Measurements from ENCODE around the gene TXNDC9. TPM values are rescaled to one million over a fixed set of nuclear protein-coding genes. Genes with fewer than 3 reads are reported as not detected.
A peak's percentile ranks its signal among the peaks of the same experiment; 100 is the strongest.
"Not testable (repeated sequence)": the region's sequence is repeated elsewhere in the genome, so short reads cannot be mapped to it uniquely, and the experiment has no call there.

The TXNDC9 gene
- polyA plus RNA-seq = 48.2 TPM

DNA sequence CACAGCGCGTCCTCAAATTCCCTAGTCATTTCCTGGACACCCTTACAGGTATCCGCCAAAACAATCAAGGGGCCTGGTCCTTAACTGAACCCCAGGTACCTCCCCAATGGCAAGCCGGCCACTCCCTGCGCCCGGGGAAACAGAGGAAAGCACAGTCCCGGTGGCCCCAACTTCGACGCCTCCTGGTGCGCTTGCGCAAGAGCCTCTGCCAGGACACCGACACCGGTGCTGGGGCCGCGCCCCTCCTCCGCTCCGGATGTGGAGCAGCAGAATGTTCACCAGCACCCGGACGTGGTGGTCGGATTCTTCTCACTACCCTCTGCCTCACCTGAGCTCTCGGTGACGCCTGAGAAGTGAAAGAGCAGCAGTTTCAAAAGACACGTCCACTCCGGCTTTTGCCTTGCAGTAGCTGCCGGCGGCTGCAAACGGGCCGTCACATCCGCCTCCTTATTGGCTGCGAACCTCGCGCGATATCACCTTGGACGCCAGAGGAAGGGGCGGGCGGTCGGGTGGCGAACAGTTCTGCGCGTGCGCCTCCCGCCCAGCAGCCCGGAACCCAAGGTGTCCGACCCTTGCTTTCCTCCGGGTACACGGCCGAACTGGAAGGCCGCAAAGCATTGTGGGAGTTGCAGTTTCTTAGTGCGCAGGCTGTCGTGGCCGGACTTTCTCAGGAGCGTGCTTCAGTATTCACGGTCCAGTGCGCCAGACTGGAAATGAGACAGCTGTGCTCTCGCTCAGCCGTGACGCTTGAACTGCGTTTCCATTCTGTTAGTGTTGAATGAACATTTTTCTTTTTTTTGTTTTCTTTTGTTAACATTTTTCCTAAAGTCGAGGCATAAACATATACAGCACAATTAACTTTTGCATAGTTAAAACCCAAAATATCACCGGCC is at the start of gene TXNDC9:
Gene TXNDC9 (minus strand): TSS at position 423 of the 893 bp plus-strand sequence. CDS start 3,123 bp downstream, outside the sequence.
- Mint-ChIP-seq H3K4me3 (no peak within 1 kb of the TSS), H3K27ac (no peak within 1 kb of the TSS), H3K27me3 (no peaks in the 10 kb centered on the region), H3K9me3 (no peaks in the 10 kb centered on the region), H3K4me1 (peaks cover 6 to 25% (median 16%) of the 10 kb centered on the region in 3 donors), H3K36me3 (peaks cover 2% of the 10 kb centered on the region)

GRCh38 chr2:99382143-99382542 is 46.0 kb upstream of the TXNDC9 start:
- peaks cover 21% of the 10 kb centered on the region for H3K36me3 Mint-ChIP-seq
- no peaks in the 10 kb centered on the region for H3K27me3 Mint-ChIP-seq
- peaks cover 0 to 8% (median 0%) of the 10 kb centered on the region in 3 donors for H3K4me1 Mint-ChIP-seq
- H3K27ac Mint-ChIP-seq = no peak overlapping the region
- H3K4me3 Mint-ChIP-seq = no peak overlapping the region
- no peaks in the 10 kb centered on the region for H3K9me3 Mint-ChIP-seq

- Mint-ChIP-seq H3K27me3 (no peaks in the 10 kb centered on the region), H3K9me3 (no peaks in the 10 kb centered on the region), H3K4me1 (peaks cover 0 to 6% (median 0%) of the 10 kb centered on the region in 3 donors), H3K36me3 (peaks cover 21% of the 10 kb centered on the region), H3K27ac (no peak overlapping the region), H3K4me3 (no peak overlapping the region)
Measured at GRCh38 chr2:99380376-99381010, 44.4 kb upstream of the TXNDC9 start.

DNA sequence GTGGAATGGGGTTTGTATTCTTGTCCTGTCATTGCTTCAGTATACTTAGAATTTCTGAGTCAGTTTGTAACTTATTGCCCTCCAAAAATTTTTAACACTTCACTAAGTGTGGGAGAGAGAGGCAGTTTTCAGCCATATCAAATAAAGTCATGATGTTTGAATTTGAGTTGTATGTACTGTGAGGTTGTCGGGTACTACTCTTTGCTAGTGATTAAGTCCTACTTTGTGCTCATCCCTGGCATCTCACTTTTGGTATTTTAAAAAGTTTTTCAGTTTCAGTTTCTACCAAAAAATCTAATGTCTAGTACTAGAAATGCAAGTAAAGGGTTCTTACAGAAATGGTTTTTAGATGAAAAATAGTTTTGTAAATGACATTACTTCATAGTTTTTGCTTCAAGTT is 41.7 kb upstream of the TXNDC9 start:
- Mint-ChIP-seq H3K4me3 (no peak overlapping the region), H3K9me3 (peaks cover 0 to 10% (median 3%) of the 10 kb centered on the region in 3 donors), H3K27ac (no peak overlapping the region), H3K27me3 (no peaks in the 10 kb centered on the region), H3K36me3 (peaks cover 22% of the 10 kb centered on the region), H3K4me1 (peaks cover 0 to 6% (median 0%) of the 10 kb centered on the region in 3 donors)

GRCh38 chr2:99376254-99376864 is 40.2 kb upstream of the TXNDC9 start:
- Mint-ChIP-seq H3K36me3 (peaks cover 21% of the 10 kb centered on the region), H3K9me3 (peaks cover 0 to 10% (median 3%) of the 10 kb centered on the region in 3 donors), H3K4me1 (peaks cover 0 to 6% (median 0%) of the 10 kb centered on the region in 3 donors), H3K27ac (peak overlapping the region in 2 of 3 donors; percentile 13 to 25), H3K27me3 (no peaks in the 10 kb centered on the region), H3K4me3 (no peak overlapping the region)

- Mint-ChIP-seq H3K27me3 (no peaks in the 10 kb centered on the region), H3K9me3 (peaks cover 0 to 10% (median 3%) of the 10 kb centered on the region in 3 donors), H3K27ac (no peak overlapping the region), H3K36me3 (peaks cover 20% of the 10 kb centered on the region), H3K4me3 (no peak overlapping the region), H3K4me1 (peaks cover 0 to 6% (median 0%) of the 10 kb centered on the region in 3 donors)
Measured at GRCh38 chr2:99374747-99375146, 38.6 kb upstream of the TXNDC9 start.

DNA sequence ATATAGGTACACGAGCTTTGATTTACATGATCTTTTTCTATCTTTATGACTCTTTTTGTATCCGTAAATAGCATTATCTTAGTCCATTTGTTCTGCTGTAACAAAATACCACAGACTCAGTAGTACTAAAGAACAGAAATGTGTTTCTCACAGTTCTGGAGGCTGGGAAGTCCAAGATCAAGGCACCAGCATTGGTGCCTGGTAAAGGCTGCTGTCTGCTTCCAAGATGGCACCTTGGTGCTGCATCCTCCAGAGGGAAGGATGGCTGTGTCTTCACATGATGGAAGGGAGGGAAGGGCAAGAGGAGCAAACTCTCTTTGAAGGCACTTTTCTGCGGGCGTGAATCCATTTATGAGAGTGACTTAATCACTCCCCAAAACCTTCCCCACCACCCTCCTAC is 37.0 kb upstream of the TXNDC9 start:
- Mint-ChIP-seq H3K27me3 (no peaks in the 10 kb centered on the region), H3K27ac (no peak overlapping the region), H3K4me1 (peaks cover 0 to 6% (median 0%) of the 10 kb centered on the region in 3 donors), H3K4me3 (no peak overlapping the region), H3K36me3 (peaks cover 19% of the 10 kb centered on the region), H3K9me3 (peaks cover 0 to 10% (median 3%) of the 10 kb centered on the region in 3 donors)

DNA sequence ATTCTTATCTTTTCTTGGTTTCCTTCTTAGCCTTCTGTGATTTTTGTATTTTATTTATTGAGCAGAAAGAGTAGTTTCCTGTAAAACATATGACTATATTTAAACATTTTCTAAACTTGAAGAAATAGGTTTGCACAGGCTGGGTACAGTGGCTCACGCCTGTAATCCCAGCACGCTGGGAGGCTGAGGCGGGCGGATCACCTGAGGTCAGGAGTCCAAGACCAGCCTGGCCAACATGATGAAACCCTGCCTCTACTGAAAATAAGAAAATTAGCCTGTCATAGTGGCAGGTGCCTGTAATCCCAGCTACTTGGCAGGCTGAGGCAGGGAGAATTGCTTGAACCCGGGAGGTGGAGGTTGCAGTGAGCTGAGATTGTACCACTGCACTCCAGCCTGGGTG is 32.7 kb upstream of the TXNDC9 start:
- H3K27ac Mint-ChIP-seq, H3K27me3 Mint-ChIP-seq, H3K9me3 Mint-ChIP-seq, H3K4me1 Mint-ChIP-seq, H3K4me3 Mint-ChIP-seq: not testable (repeated sequence)
- H3K36me3 Mint-ChIP-seq = peaks cover 12% of the 10 kb centered on the region

DNA sequence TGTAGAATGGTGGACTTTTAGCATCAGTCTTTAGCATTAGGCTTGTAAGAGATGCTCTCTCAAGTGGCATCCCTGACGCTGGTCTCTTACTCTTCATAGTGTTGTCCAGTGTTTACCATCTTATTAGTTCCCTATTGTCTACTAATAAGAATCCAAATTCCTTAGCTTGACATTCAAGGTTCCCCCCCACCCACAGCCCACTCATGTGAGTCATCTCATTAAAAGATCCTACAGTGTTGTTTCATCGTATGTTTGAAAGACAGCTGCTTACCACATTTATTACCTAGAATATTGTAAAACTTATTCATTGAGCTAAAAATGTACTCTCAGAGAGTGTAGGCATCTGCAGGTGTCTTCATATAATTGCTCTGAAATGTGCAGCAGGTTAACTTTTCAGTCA is 29.5 kb upstream of the TXNDC9 start:
- H3K27ac Mint-ChIP-seq = no peak overlapping the region
- no peak overlapping the region for H3K4me3 Mint-ChIP-seq

DNA sequence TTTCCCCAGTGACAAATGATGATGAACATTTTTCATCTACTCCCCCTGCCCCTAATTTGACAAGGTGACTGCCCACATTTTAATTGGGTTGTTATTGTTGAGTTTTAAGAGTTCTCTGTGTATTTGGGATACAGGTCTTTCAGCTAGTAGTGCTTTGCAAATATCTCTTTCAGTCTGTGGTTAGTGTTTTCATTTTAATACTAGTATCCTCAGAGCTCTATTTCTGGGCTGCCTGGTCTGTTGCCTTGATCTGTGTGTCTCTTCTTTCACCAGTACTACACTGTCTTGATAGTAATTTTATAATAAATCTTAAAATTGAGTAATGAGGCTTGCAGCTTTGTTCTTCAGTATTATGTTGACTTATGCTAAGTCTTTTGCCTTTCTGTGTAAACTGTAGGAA is 20.7 kb upstream of the TXNDC9 start:
- no peak overlapping the region for H3K4me3 Mint-ChIP-seq
- no peak overlapping the region for H3K27ac Mint-ChIP-seq
- no peaks in the 10 kb centered on the region for H3K9me3 Mint-ChIP-seq

More for the DNA sequence above, 29.5 kb upstream of the TXNDC9 start:
- Mint-ChIP-seq H3K4me1 (peaks cover 0 to 4% (median 0%) of the 10 kb centered on the region in 3 donors), H3K36me3 (peaks cover 5% of the 10 kb centered on the region), H3K9me3 (no peaks in the 10 kb centered on the region), H3K27me3 (no peaks in the 10 kb centered on the region)

DNA sequence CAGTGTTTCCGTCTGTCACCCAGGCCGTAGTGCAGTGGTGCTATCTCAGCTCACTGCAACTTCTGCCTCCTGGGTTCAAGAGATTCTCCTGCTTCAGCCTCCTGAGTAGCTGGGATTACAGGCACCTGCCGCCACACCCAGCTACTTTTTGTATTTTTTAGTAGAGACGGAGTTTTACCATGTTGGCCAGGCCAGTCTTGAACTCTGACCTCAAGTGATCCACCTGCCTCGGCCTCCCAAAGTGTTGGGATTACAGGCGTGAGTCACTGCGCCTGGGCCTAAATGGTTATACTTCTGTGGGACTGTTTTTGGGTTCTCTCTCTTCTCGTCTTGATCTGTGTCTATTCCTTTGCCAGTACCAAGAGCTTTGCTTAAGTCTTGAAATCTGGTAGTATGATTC is 18.7 kb upstream of the TXNDC9 start:
- H3K27ac Mint-ChIP-seq, H3K27me3 Mint-ChIP-seq, H3K4me3 Mint-ChIP-seq, H3K36me3 Mint-ChIP-seq, H3K9me3 Mint-ChIP-seq: not testable (repeated sequence)
- peaks cover 43 to 48% (median 46%) of the 10 kb centered on the region in 3 donors for H3K4me1 Mint-ChIP-seq

More for the DNA sequence above, 20.7 kb upstream of the TXNDC9 start:
- Mint-ChIP-seq H3K27me3 (no peaks in the 10 kb centered on the region), H3K4me1 (peaks cover 29 to 34% (median 33%) of the 10 kb centered on the region in 3 donors), H3K36me3 (peaks cover 7% of the 10 kb centered on the region)

GRCh38 chr2:99354070-99354469 is 17.9 kb upstream of the TXNDC9 start:
- no peaks in the 10 kb centered on the region for H3K9me3 Mint-ChIP-seq
- H3K4me3 Mint-ChIP-seq = peak overlapping the region in 1 of 4 donors; percentile 43
- H3K36me3 Mint-ChIP-seq = peaks cover 7% of the 10 kb centered on the region
- H3K27me3 Mint-ChIP-seq = no peaks in the 10 kb centered on the region
- H3K4me1 Mint-ChIP-seq = peaks cover 47 to 54% (median 48%) of the 10 kb centered on the region in 3 donors
- H3K27ac Mint-ChIP-seq = no peak overlapping the region

DNA sequence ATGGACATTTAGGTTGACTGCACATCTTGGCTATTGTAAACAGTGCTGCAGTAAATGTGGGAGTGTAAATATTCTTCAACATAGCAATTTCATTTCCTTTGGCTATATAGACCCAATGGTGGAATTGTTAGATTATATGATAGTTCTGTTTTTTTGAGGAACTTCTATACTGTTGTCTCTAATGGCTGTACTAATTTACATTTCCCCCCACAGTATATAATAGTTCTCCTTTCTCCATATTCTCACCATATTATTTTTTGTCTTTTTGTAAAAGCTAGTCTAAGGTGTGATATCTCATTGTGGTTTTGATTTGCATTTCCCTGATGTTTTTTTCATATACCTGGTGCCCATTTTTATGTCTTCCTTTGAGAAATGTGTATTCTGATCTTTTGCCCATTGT is 14.1 kb upstream of the TXNDC9 start:
- H3K36me3 Mint-ChIP-seq = peaks cover 7% of the 10 kb centered on the region
- H3K4me3 Mint-ChIP-seq = peak overlapping the region in 1 of 4 donors; percentile 7
- H3K27ac Mint-ChIP-seq = peak overlapping the region in 2 of 3 donors; percentile 1 to 6
- H3K9me3 Mint-ChIP-seq = no peaks in the 10 kb centered on the region
- peaks cover 44 to 58% (median 44%) of the 10 kb centered on the region in 3 donors for H3K4me1 Mint-ChIP-seq
- no peaks in the 10 kb centered on the region for H3K27me3 Mint-ChIP-seq

- Mint-ChIP-seq H3K27me3 (no peaks in the 10 kb centered on the region), H3K4me1 (peaks cover 36 to 44% (median 39%) of the 10 kb centered on the region in 3 donors), H3K36me3 (no peaks in the 10 kb centered on the region), H3K9me3 (no peaks in the 10 kb centered on the region), H3K27ac (peak overlapping the region in 2 of 3 donors; percentile 20 to 26), H3K4me3 (peak overlapping the region in 2 of 4 donors; percentile 40 to 50)
Measured at GRCh38 chr2:99348173-99348572, 12.0 kb upstream of the TXNDC9 start.

GRCh38 chr2:99346218-99346617 is 10.1 kb upstream of the TXNDC9 start:
- H3K9me3 Mint-ChIP-seq = no peaks in the 10 kb centered on the region
- no peaks in the 10 kb centered on the region for H3K27me3 Mint-ChIP-seq
- H3K4me3 Mint-ChIP-seq = no peak overlapping the region
- H3K36me3 Mint-ChIP-seq = no peaks in the 10 kb centered on the region
- H3K4me1 Mint-ChIP-seq = peaks cover 33 to 49% (median 44%) of the 10 kb centered on the region in 3 donors
- no peak overlapping the region for H3K27ac Mint-ChIP-seq

Data from IgD-negative memory B cell (primary cell).